Smooth muscle cell (in vitro differentiated cells): ENCODE results near the gene KRTAP26-1. TPM values are rescaled to one million over a fixed set of nuclear protein-coding genes. Genes with fewer than 3 reads are reported as not detected.

Source experiments
- DNase-seq: peaks from one replicate; lab custom pipeline; 2025; ENCODE audit not compliant: unreplicated experiment; lab: John Stamatoyannopoulos, UW
- H2AFZ ChIP-seq: fragments of 200-600 bp; sonication (generic); 2 replicates; pipeline ENCODE4 v1.6.0; 2016; ENCODE audit warnings: antibody characterized with exemption, low read depth, mild to moderate bottlenecking
- H3F3A ChIP-seq: fragments of 200-600 bp; sonication (generic); 2 replicates; pipeline ENCODE4 v1.6.0; 2017; ENCODE audit warnings: antibody characterized with exemption, low read depth
- H3K27ac ChIP-seq: fragments of 200-600 bp; sonication (generic); 2 replicates; pipeline ENCODE4 v1.5.1; 2016; ENCODE audit warnings: low read depth, mild to moderate bottlenecking
- H3K27me3 ChIP-seq: fragments of 200-600 bp; sonication (generic); 2 replicates; pipeline ENCODE4 v1.6.1; 2016; ENCODE audit warnings: low read depth, mild to moderate bottlenecking
- H3K36me3 ChIP-seq: fragments of 200-600 bp; sonication (generic); 2 replicates; pipeline ENCODE4 v1.5.1; 2016; ENCODE audit warnings: low read depth
- H3K4me1 ChIP-seq: fragments of 200-600 bp; sonication (generic); 2 replicates; pipeline ENCODE4 v1.5.1; 2016; ENCODE audit warnings: low read depth
- H3K4me2 ChIP-seq: fragments of 200-600 bp; sonication (generic); 2 replicates; pipeline ENCODE4 v1.6.0; 2016; ENCODE audit warnings: mild to moderate bottlenecking
- H3K4me3 ChIP-seq: fragments of 200-600 bp; sonication (generic); 2 replicates; pipeline ENCODE4 v1.5.1; 2016; ENCODE audit warnings: mild to moderate bottlenecking
- H3K79me2 ChIP-seq: fragments of 200-600 bp; sonication (generic); 2 replicates; pipeline ENCODE4 v1.6.0; 2016; ENCODE audit warnings: low read depth, mild to moderate bottlenecking
- H3K9ac ChIP-seq: fragments of 200-600 bp; sonication (generic); 2 replicates; pipeline ENCODE4 v1.6.0; 2016; ENCODE audit warnings: low read depth
- H3K9me3 ChIP-seq: fragments of 200-600 bp; sonication (generic); replicated peaks from 2 replicates; pipeline ENCODE4 v1.5.1; 2016; ENCODE audit warnings: low read depth
- H4K20me1 ChIP-seq: fragments of 200-600 bp; sonication (generic); 2 replicates; pipeline ENCODE4 v1.6.0; 2016; ENCODE audit warnings: low read depth
- CTCF ChIP-seq: fragments of 200-600 bp; sonication (generic); IDR thresholded peaks from 2 replicates; pipeline ENCODE4 v1.5.1; 2017; ENCODE audit warnings: borderline replicate concordance, mild to moderate bottlenecking, antibody characterized with exemption; ENCODE audit not compliant: insufficient read depth, poor library complexity, severe bottlenecking
- WGBS: methylation state at CpG from one replicate; pipeline ENCODE4 v1.1.7; 2016; ENCODE audit warnings: low lambda C conversion rate; 5-methylcytosine and 5-hydroxymethylcytosine counted together
- polyA plus RNA-seq: library from polyadenylated mRNA; unstranded; fragments of >200 nt; fragmentation: Nextera tagmentation; extraction: Ambion mirVana; gene quantifications from 2 replicates; pipeline ENCODE4 v1.2.1, GENCODE V29; 2016
- total RNA-seq: library from RNA; depleted of rRNA; stranded (reverse); fragments of >200 nt; gene quantifications from 2 replicates; pipeline ENCODE4 v1.2.3, GENCODE V29; 2014

Gene KRTAP26-1
- total and polyA plus RNA-seq, 2 experiments from 2014 or later, result not detected

- Histone ChIP-seq H3K4me2 (no peak overlapping the region), H3K36me3 (no peaks in the 10 kb centered on the region), H3K4me1 (no peaks in the 10 kb centered on the region), H3K4me3 (no peak overlapping the region), H2AFZ (no peak overlapping the region), H3K27ac (no peak overlapping the region), H3K9me3 (no peaks in the 10 kb centered on the region), H3K79me2 (no peaks in the 10 kb centered on the region), H3F3A (peaks cover 3% of the 10 kb centered on the region), H4K20me1 (no peaks in the 10 kb centered on the region), H3K9ac (no peak overlapping the region), H3K27me3 (no peaks in the 10 kb centered on the region)
- DNase-seq, result no peak
- TF ChIP-seq CTCF, result no peak
- WGBS, result 65% methylated on average over 3 of the region's 3 CpGs
These were observed 29.5 kb upstream of the KRTAP26-1 start for GRCh38 chr21:30349572-30349971.

GRCh38 chr21:30348506-30348905, 28.4 kb upstream of the KRTAP26-1 start, which contains the start of gene KRTAP23-1:
KRTAP23-1 (minus strand) TSS chr21:30348606; CDS start chr21:30348606, 0 bp downstream.
- Histone ChIP-seq H3K79me2 (no peaks in the 10 kb centered on the region), H3K4me3 (no peak within 1 kb of the TSS), H3K4me1 (no peaks in the 10 kb centered on the region), H3K36me3 (no peaks in the 10 kb centered on the region), H4K20me1 (no peaks in the 10 kb centered on the region), H3K27me3 (no peaks in the 10 kb centered on the region), H3K4me2 (no peak within 1 kb of the TSS), H3K27ac (no peak within 1 kb of the TSS), H2AFZ (no peak within 1 kb of the TSS), H3F3A (peaks cover 3% of the 10 kb centered on the region), H3K9ac (no peak within 1 kb of the TSS), H3K9me3 (no peaks in the 10 kb centered on the region)
- 97% methylated on average over 4 of the region's 4 CpGs for WGBS
- DNase-seq, result no peak
- TF ChIP-seq CTCF, result no peak

GRCh38 chr21:30345014-30345413, 24.9 kb upstream of the KRTAP26-1 start:
- H3K36me3 ChIP-seq, result no peaks in the 10 kb centered on the region
- no peaks in the 10 kb centered on the region for H4K20me1 ChIP-seq
- WGBS, result 75% methylated on average over 2 of the region's 2 CpGs
- no peak overlapping the region for H3K4me3 ChIP-seq
- H3K4me2 ChIP-seq, result no peak overlapping the region
- H3K27me3 ChIP-seq, result no peaks in the 10 kb centered on the region
- no peaks in the 10 kb centered on the region for H3K79me2 ChIP-seq
- H3K9ac ChIP-seq, result no peak overlapping the region
- no peak for TF ChIP-seq CTCF
- no peak overlapping the region for H3K27ac ChIP-seq
- H3F3A ChIP-seq, result peaks cover 3% of the 10 kb centered on the region
- H3K9me3 ChIP-seq, result no peaks in the 10 kb centered on the region
- H2AFZ ChIP-seq, result no peak overlapping the region
- H3K4me1 ChIP-seq, result no peaks in the 10 kb centered on the region
- DNase-seq, result no peak
